Adrenal gland (tissue), 12 donors: ENCODE measurements around the gene PI4KB. TPM values are rescaled to one million over a fixed set of nuclear protein-coding genes. Genes with fewer than 3 reads are reported as not detected.

ENCODE experiments used
- DNase-seq, 7 donors: peaks; one replicate each; pipeline ENCODE4 v3.0.0-alpha.2; 2019 to 2020
- H3K27ac ChIP-seq, 5 donors: fragments of 200-600 bp; sonication (generic) in 4 of 5; 1 replicate in 3 of 5; 2 replicates in 2 of 5; pipeline versions ENCODE4 v1.5.1 to v1.8.0; 2016 to 2020; ENCODE audit warnings: mild to moderate bottlenecking in 1 of 5
- H3K27me3 ChIP-seq: fragments of 200-600 bp; 2 replicates; pipeline ENCODE4 v1.8.0; 2021
- H3K36me3 ChIP-seq, 2 donors: fragments of 200-600 bp; replicated peaks in 1 of 2; 1 replicate in 1 of 2; 2 replicates in 1 of 2; pipeline versions ENCODE4 v1.5.1 to v1.8.0; 2018 to 2022
- H3K4me1 ChIP-seq, 2 donors: fragments of 200-600 bp; replicated peaks in 1 of 2; 1 replicate in 1 of 2; 2 replicates in 1 of 2; pipeline versions ENCODE4 v1.5.1 to v1.8.0; 2018 to 2021
- H3K4me3 ChIP-seq, 4 donors: fragments of 200-600 bp; sonication (generic) in 3 of 4; one replicate each; pipeline ENCODE4 v1.5.1; 2016 to 2018
- H3K9me3 ChIP-seq, 3 donors: fragments of 200-600 bp; sonication (generic) in 1 of 3; replicated peaks in 1 of 3; 1 replicate in 2 of 3; 2 replicates in 1 of 3; pipeline versions ENCODE4 v1.5.1 to v1.8.0; 2016 to 2021
- POLR2A ChIP-seq, 2 donors: fragments of 450-650 bp; IDR thresholded peaks; one replicate each; pipeline ENCODE4 v1.6.1; 2017; ENCODE audit warnings: antibody characterized with exemption in 2 of 2, mild to moderate bottlenecking in 2 of 2, moderate library complexity in 1 of 2
- WGBS, 4 donors: extraction: QIAGEN DNeasy Blood & Tissue Kit in 2 of 4; methylation state at CpG; one replicate each; pipeline versions ENCODE4 v1.1.5 to v1.1.7; 2013 to 2017; 5-methylcytosine and 5-hydroxymethylcytosine counted together
- intact Hi-C, 2 donors: fragments of 100-400 bp; cut with DNase I; formaldehyde crosslinking; loops; one replicate each; pipeline versions ENCODE4 v1.14.1 to v1.15.0; 2022 to 2023
- polyA plus RNA-seq, 3 donors: library from polyadenylated mRNA; stranded (reverse); fragments of 200-250 nt in 2 of 3; fragments of 350-450 nt in 1 of 3; fragmentation: Illumina TruSeq in 1 of 3; extraction: RNeasy Lipid Tissue Mini Kit (QIAGEN cat#74804) in 1 of 3; gene quantifications; one replicate each; pipeline ENCODE4 v1.2.3, GENCODE V29; 2013 to 2014
- total RNA-seq, 9 donors: library from RNA; depleted of rRNA in 4 of 9; stranded (reverse); fragments of >200 nt in 4 of 9; fragments of 120-200 nt in 1 of 9; fragmentation: NEBNext Ultra II Directional in 1 of 9; extraction: Animal tissue kit (Norgen Biotek cat#: 25700) in 1 of 9; gene quantifications; one replicate each; pipeline versions ENCODE4 v1.1.0 to v1.2.4, GENCODE V29; 2013 to 2023
- TF ChIP-seq, protein P1 (sequence below), 6 experiments: fragments of 450-650 bp in 4 of 6; fragments of 200-600 bp in 2 of 6; sonication (generic) in 1 of 6; IDR thresholded peaks; 1 replicate in 5 of 6; 2 replicates in 1 of 6; pipeline versions ENCODE4 v1.5.1 to v1.8.0; 2016 to 2021; ENCODE audit warnings: antibody characterized with exemption in 6 of 6, mild to moderate bottlenecking in 2 of 6, moderate library complexity in 1 of 6
- donor health status: healthy with polysubstance abuse.
- donor health status: Bipolar disorder and iron deficiency.
- donor health status: DM: yes; HTN: yes; CAD: no.
- donor health status: DM: no; HTN: no; CAD: no.
- donor health status: DM: no; HTN: no; CAD: no.
- donor health status: DM: yes; HTN: yes; CAD: no.

Gene PI4KB
- total and polyA plus RNA-seq, 12 donors = 30.8 to 83.5 (median 63.2) TPM

DNA sequence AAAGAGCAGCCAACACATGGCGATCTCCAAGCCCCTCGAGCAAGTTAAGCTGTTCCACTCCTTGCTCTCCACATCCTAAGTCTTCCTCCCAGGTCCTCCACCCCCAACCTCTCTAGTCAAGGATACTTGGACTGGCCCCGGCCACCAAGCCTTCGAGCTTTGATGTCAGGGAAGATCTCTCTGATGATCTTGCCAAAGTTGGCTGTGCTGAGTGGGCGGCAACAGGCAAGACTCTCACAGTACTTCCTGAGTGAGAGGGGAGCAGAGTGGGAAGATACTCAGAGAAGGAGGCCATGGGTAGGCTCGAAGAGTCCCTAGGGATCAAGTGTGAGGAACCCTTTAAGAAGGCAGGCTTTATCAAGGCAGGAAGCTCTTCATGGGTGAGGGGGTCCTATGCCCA, 17.1 kb upstream of the PI4KB start:
- TF ChIP-seq, protein P1, sequence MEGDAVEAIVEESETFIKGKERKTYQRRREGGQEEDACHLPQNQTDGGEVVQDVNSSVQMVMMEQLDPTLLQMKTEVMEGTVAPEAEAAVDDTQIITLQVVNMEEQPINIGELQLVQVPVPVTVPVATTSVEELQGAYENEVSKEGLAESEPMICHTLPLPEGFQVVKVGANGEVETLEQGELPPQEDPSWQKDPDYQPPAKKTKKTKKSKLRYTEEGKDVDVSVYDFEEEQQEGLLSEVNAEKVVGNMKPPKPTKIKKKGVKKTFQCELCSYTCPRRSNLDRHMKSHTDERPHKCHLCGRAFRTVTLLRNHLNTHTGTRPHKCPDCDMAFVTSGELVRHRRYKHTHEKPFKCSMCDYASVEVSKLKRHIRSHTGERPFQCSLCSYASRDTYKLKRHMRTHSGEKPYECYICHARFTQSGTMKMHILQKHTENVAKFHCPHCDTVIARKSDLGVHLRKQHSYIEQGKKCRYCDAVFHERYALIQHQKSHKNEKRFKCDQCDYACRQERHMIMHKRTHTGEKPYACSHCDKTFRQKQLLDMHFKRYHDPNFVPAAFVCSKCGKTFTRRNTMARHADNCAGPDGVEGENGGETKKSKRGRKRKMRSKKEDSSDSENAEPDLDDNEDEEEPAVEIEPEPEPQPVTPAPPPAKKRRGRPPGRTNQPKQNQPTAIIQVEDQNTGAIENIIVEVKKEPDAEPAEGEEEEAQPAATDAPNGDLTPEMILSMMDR (IDR thresholded peaks at IDR 0.05) = no peak
- no peak for TF ChIP-seq POLR2A (IDR thresholded peaks at IDR 0.05)
- Histone ChIP-seq H3K36me3 (peaks cover 0 to 29% of the 10 kb centered on the region in 2 donors), H3K27ac (peak overlapping the region in 1 of 5 donors; percentile 6), H3K9me3 (no peaks in the 10 kb centered on the region), H3K4me1 (peaks cover 8 to 14% of the 10 kb centered on the region in 2 donors), H3K4me3 (no peak overlapping the region), H3K27me3 (no peaks in the 10 kb centered on the region)
- DNase-seq = no peak
- WGBS, 4 donors = 73 to 84% (median 76%) methylated on average over 6 of the region's 6 CpGs
- intact Hi-C loops = loop anchor here (5.0 kb wide), 2 partner anchors 42 to 47 kb away; no protein-coding TSS in a partner anchor

DNA sequence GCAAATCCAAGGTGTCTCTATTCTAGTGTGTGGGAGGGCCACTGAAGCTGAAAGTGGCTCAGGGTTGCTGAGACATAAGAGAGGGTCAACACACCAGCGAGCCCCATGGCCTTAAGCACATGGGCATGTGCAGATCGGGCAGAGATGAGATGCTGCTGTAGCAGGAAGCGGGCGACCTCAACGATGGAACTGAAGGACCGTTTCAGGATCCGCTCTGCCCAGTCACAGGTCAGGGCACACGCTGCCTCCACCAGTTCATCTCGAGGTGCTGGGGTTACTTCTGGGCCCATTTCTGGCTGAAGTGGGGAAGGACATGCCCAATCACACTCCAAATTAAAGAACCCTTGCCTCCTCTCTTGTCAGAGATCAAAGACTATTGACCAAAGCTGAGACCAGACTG, 16.4 kb upstream of the PI4KB start:
- no peak overlapping the region for H3K27ac ChIP-seq
- WGBS, 4 donors = 65 to 79% (median 75%) methylated on average over 4 to 9 of the region's 9 CpGs
- peaks cover 8 to 14% of the 10 kb centered on the region in 2 donors for H3K4me1 ChIP-seq
- intact Hi-C loops = loop anchor here (5.0 kb wide), 2 partner anchors 41 to 46 kb away; no protein-coding TSS in a partner anchor
- H3K4me3 ChIP-seq = no peak overlapping the region
- no peak for DNase-seq
- TF ChIP-seq POLR2A (IDR thresholded peaks at IDR 0.05) = no peak
- TF ChIP-seq, protein P1 (IDR thresholded peaks at IDR 0.05) = no peak
- peaks cover 0 to 29% of the 10 kb centered on the region in 2 donors for H3K36me3 ChIP-seq
- no peaks in the 10 kb centered on the region for H3K27me3 ChIP-seq
- no peaks in the 10 kb centered on the region for H3K9me3 ChIP-seq

DNA sequence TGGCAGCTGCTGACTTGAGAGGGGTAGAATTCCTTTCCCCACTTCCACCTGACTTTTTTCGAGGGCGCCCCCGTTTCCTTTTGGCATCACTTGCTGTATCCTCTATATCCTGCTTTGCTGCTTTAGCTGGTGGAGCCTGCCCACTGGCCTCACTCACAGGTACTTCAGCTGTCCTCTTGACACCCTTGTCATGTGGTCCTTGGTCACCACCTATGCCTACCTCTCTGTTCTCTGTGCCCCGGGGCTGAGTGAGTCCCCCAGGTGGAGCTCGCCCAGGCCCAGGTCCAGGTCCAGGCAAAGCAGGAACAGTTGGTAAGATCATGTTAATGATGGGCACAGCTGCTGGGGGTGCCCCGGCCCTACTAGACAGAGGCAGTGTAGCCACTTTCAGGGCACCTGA, 15.4 kb upstream of the PI4KB start:
- TF ChIP-seq, protein P1 (IDR thresholded peaks at IDR 0.05) = no peak
- TF ChIP-seq POLR2A (IDR thresholded peaks at IDR 0.05) = no peak
- no peaks in the 10 kb centered on the region for H3K9me3 ChIP-seq
- H3K4me1 ChIP-seq = peaks cover 8 to 11% of the 10 kb centered on the region in 2 donors
- no peak for DNase-seq
- H3K27me3 ChIP-seq = no peaks in the 10 kb centered on the region
- no peak overlapping the region for H3K27ac ChIP-seq
- peaks cover 0 to 29% of the 10 kb centered on the region in 2 donors for H3K36me3 ChIP-seq
- no peak overlapping the region for H3K4me3 ChIP-seq
- 84 to 89% (median 87%) methylated on average over 6 of the region's 6 CpGs for WGBS, 4 donors
- intact Hi-C loops = loop anchor here (5.0 kb wide), 2 partner anchors 40 to 45 kb away; no protein-coding TSS in a partner anchor

DNA sequence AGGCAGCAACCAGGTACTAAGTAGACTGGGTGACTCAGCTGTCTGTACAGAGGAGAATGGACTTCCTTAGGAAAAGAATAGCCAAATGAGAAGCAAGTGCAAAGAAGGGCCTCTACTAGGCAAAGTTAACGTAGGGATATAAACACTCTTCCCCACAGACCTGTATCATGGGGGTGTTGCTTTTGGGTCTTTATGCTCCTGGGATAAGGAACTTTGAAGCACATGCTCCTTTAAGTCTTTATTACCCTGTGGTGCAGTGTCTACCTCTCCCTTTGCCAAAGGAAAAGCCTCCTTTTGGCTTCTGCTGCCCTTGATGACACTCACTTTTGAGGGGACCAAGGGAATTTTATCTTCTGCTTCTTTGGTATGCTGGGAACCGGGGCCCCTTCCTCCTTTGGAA, 14.8 kb upstream of the PI4KB start:
- Histone ChIP-seq H3K4me3 (no peak overlapping the region), H3K9me3 (no peaks in the 10 kb centered on the region), H3K36me3 (peaks cover 0 to 29% of the 10 kb centered on the region in 2 donors), H3K4me1 (peaks cover 8 to 9% of the 10 kb centered on the region in 2 donors), H3K27me3 (no peaks in the 10 kb centered on the region), H3K27ac (no peak overlapping the region)
- 85 to 90% (median 88%) methylated on average over 2 of the region's 2 CpGs for WGBS, 4 donors
- no peak for DNase-seq
- TF ChIP-seq POLR2A (IDR thresholded peaks at IDR 0.05) = no peak
- TF ChIP-seq, protein P1 (IDR thresholded peaks at IDR 0.05) = no peak
- intact Hi-C loops = loop anchor here (5.0 kb wide), 2 partner anchors 40 to 45 kb away; no protein-coding TSS in a partner anchor
